Brain microvascular endothelial cell (primary cell): Measurements from ENCODE around the gene GSTO1.

Experiments
- DNase-seq: peaks from one replicate; pipeline ENCODE4 v3.0.0-alpha.2; 2020
- H3K27ac ChIP-seq: fragments of 250-450 bp; sonication (Bioruptor Pico); 2 replicates; pipeline ENCODE4 v1.5.1; 2020; ENCODE audit warnings: mild to moderate bottlenecking, moderate library complexity
- H3K27me3 ChIP-seq: fragments of 250-450 bp; sonication (Bioruptor Pico); replicated peaks from 2 replicates; pipeline ENCODE4 v1.5.1; 2020; ENCODE audit warnings: mild to moderate bottlenecking
- H3K36me3 ChIP-seq: fragments of 250-450 bp; sonication (Bioruptor Pico); replicated peaks from 2 replicates; pipeline ENCODE4 v1.5.1; 2020; ENCODE audit warnings: mild to moderate bottlenecking
- H3K4me3 ChIP-seq: 2 replicates; pipeline ENCODE4 v1.5.1; 2011; ENCODE audit warnings: low read depth, mild to moderate bottlenecking, control low read depth, low read length, moderate library complexity
- CTCF ChIP-seq: IDR thresholded peaks from 2 replicates; pipeline ENCODE4 v1.5.1; 2011; ENCODE audit warnings: low read depth, mild to moderate bottlenecking, moderate library complexity, low read length, control low read depth, inconsistent platforms; ENCODE audit errors: missing control alignments
- in situ Hi-C: cut with HindIII; loops from 2 replicates; pipeline ENCODE4 v1.10.0; 2017; ENCODE audit warnings: low sequenced_read_pairs, low pct_ligation_motif_present

The GSTO1 gene

GRCh38 chr10:104281694-104282093 is 27.0 kb downstream of the GSTO1 start:
- DNase-seq: no peak
- Histone ChIP-seq H3K27me3 (no peaks in the 10 kb centered on the region), H3K4me3 (no peak overlapping the region), H3K27ac (no peak overlapping the region), H3K36me3 (no peaks in the 10 kb centered on the region)
- in situ Hi-C loops: no loop called here
- no peak for TF ChIP-seq CTCF

GRCh38 chr10:104284846-104285245 is 30.2 kb downstream of the GSTO1 start:
- no peaks in the 10 kb centered on the region for H3K27me3 ChIP-seq
- TF ChIP-seq CTCF: no peak
- H3K27ac ChIP-seq: no peak overlapping the region
- in situ Hi-C loops: no loop called here
- no peaks in the 10 kb centered on the region for H3K36me3 ChIP-seq
- H3K4me3 ChIP-seq: no peak overlapping the region
- no peak for DNase-seq

DNA sequence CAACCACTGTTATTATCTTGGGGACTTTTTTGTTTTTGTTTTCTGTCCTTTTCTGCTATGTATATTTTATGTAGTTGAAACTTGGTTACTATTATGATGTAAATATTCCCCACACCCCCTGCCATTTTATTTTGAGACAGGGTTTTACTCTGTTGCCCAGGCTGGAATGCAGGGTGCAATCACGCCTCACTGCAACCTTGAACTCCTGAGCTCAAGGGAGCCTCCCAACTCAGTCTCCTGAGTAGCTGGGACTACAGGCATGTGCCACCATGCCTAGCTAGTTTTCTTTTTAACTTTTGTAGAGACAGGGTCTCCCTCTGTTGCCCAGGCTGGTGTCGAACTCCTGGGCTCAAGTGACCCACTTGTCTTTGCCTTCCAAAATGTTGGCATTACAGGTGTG is 32.2 kb downstream of the GSTO1 start:
- no peaks in the 10 kb centered on the region for H3K27me3 ChIP-seq
- H3K27ac ChIP-seq: no peak overlapping the region
- no peak for TF ChIP-seq CTCF
- H3K4me3 ChIP-seq: no peak overlapping the region
- H3K36me3 ChIP-seq: no peaks in the 10 kb centered on the region
- no peak for DNase-seq
- in situ Hi-C loops: no loop called here

GRCh38 chr10:104288355-104288754 is 33.7 kb downstream of the GSTO1 start:
- Histone ChIP-seq H3K27me3 (no peaks in the 10 kb centered on the region), H3K4me3 (no peak overlapping the region), H3K36me3 (no peaks in the 10 kb centered on the region), H3K27ac (no peak overlapping the region)
- in situ Hi-C loops: no loop called here
- TF ChIP-seq CTCF: no peak
- no peak for DNase-seq

DNA sequence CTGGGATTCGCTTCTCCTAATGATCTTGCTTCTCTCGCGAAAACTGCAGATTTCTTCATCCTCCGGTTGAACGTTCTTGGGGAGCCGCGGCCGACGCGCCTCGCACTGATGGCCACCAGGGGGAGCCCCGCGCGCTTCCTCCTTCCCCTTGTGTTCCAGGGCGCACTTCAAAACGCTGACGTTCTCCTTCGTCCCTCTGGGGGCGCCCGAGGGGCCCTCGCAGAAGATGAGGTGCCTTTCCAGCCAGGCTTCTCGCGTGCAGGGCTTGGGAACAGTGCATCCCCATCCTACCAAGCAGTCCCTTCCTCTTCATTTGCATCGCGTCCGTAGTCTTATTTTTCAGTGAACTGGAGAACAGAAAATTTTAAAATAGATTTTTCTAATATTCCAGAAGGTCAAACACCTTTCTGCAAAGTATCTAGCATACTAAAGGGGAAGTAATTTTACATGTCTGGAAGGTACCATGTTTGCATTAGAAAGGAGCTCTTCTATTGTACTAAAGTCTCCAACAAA is 36.8 kb downstream of the GSTO1 start:
- no peak overlapping the region for H3K4me3 ChIP-seq
- no peaks in the 10 kb centered on the region for H3K36me3 ChIP-seq
- peak overlapping the region; percentile 75 for H3K27ac ChIP-seq
- TF ChIP-seq CTCF: peak; percentile 100
- H3K27me3 ChIP-seq: no peaks in the 10 kb centered on the region
- DNase-seq: peak; percentile 85
- in situ Hi-C loops: no loop called here

DNA sequence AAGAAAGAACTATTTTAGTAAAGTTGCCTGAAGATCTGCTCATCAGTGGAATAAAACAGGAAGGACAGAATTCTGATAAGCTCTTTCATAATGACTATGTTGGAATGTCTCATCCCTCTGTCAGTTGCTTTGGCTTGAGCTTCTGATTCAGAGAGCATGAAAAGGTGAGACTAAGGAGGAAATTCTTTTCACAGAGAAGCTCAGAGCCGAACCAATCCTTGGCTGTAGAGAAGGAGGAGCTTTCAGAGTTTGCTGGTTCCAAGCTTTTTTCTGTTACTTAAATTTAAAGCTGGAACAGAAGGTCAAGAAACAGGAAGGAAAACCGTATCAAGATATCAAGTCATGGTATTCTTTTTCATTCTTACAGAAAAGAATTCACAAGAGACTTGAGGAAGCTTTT is 38.3 kb downstream of the GSTO1 start:
- H3K36me3 ChIP-seq: no peaks in the 10 kb centered on the region
- H3K27me3 ChIP-seq: no peaks in the 10 kb centered on the region
- H3K27ac ChIP-seq: peak overlapping the region; percentile 75
- peak; percentile 81 for DNase-seq
- in situ Hi-C loops: no loop called here
- TF ChIP-seq CTCF: no peak
- H3K4me3 ChIP-seq: no peak overlapping the region
